Dedifferentiated amniotic fluid mesenchymal stem cell (primary cell): ENCODE measurements around the gene PSMD14.
"Not testable (repeated sequence)": the region's sequence is repeated elsewhere in the genome, so short reads cannot be mapped to it uniquely, and the experiment has no call there.

Experiments used
- DNase-seq: peaks from one replicate; pipeline ENCODE4 v3.0.0-alpha.2; 2016; ENCODE audit errors: extremely low spot score

The PSMD14 gene

GRCh38 chr2:161335626-161336025 lies 27.4 kb downstream of the PSMD14 start:
- DNase-seq, result no peak

- no peak for DNase-seq
Measured at GRCh38 chr2:161337247-161337646, 29.0 kb downstream of the PSMD14 start.

GRCh38 chr2:161339532-161339931 lies 31.3 kb downstream of the PSMD14 start:
- not testable (repeated sequence) for DNase-seq

- DNase-seq, result not testable (repeated sequence)
Measured at GRCh38 chr2:161340930-161341413, 32.7 kb downstream of the PSMD14 start.

- DNase-seq, result no peak
Measured at GRCh38 chr2:161343235-161343634, 35.0 kb downstream of the PSMD14 start.

GRCh38 chr2:161344692-161345091 lies 36.5 kb downstream of the PSMD14 start:
- no peak for DNase-seq

GRCh38 chr2:161351678-161352077 lies 43.5 kb downstream of the PSMD14 start:
- DNase-seq, result no peak

- DNase-seq, result no peak
Measured at GRCh38 chr2:161352719-161353118, 44.5 kb downstream of the PSMD14 start.

- DNase-seq, result no peak
Measured at GRCh38 chr2:161353543-161353942, 45.3 kb downstream of the PSMD14 start.

GRCh38 chr2:161354106-161354505 lies 45.9 kb downstream of the PSMD14 start:
- DNase-seq, result no peak

- DNase-seq, result no peak
Measured at GRCh38 chr2:161355106-161355505, 46.9 kb downstream of the PSMD14 start.

- no peak for DNase-seq
Measured at GRCh38 chr2:161355983-161356382, 47.8 kb downstream of the PSMD14 start.

GRCh38 chr2:161357097-161357496 lies 48.9 kb downstream of the PSMD14 start:
- no peak for DNase-seq

- DNase-seq, result no peak
Measured at GRCh38 chr2:161358838-161359237, 50.6 kb downstream of the PSMD14 start.

GRCh38 chr2:161360095-161360654 lies 52.0 kb downstream of the PSMD14 start:
- DNase-seq, result not testable (repeated sequence)

- no peak for DNase-seq
Measured at GRCh38 chr2:161362568-161363166, 54.4 kb downstream of the PSMD14 start.

- DNase-seq, result no peak
Measured at GRCh38 chr2:161367675-161368074, 59.5 kb downstream of the PSMD14 start.

- DNase-seq, result no peak
Measured at GRCh38 chr2:161369311-161369710, 61.1 kb downstream of the PSMD14 start.

- DNase-seq, result no peak
Measured at GRCh38 chr2:161370981-161371380, 62.8 kb downstream of the PSMD14 start.

GRCh38 chr2:161371869-161372268 lies 63.6 kb downstream of the PSMD14 start:
- no peak for DNase-seq

- peak; percentile 42 for DNase-seq
Measured at GRCh38 chr2:161373942-161374341, 65.7 kb downstream of the PSMD14 start.

GRCh38 chr2:161374446-161374845 lies 66.2 kb downstream of the PSMD14 start:
- no peak for DNase-seq

GRCh38 chr2:161379740-161380139 lies 71.5 kb downstream of the PSMD14 start:
- no peak for DNase-seq

GRCh38 chr2:161381546-161381945 lies 73.3 kb downstream of the PSMD14 start:
- no peak for DNase-seq
